Suprapubic skin (tissue), 4 donors: ENCODE measurements around the gene TDP2. TPM values are rescaled to one million over a fixed set of nuclear protein-coding genes. Genes with fewer than 3 reads are reported as not detected.

ENCODE experiments used
- DNase-seq, 2 donors: peaks; one replicate each; pipeline ENCODE4 v3.0.0-alpha.2; 2019; ENCODE audit warnings: low spot score in 2 of 2
- H3K27ac ChIP-seq: fragments of 200-600 bp; sonication (generic); one replicate; pipeline ENCODE4 v1.5.1; 2019
- H3K27me3 ChIP-seq: fragments of 200-600 bp; sonication (generic); one replicate; pipeline ENCODE4 v1.5.1; 2019
- H3K36me3 ChIP-seq: fragments of 200-600 bp; sonication (generic); one replicate; pipeline ENCODE4 v1.5.1; 2019
- H3K4me1 ChIP-seq: fragments of 200-600 bp; sonication (generic); one replicate; pipeline ENCODE4 v1.5.1; 2019
- H3K4me3 ChIP-seq: fragments of 200-600 bp; sonication (generic); one replicate; pipeline ENCODE4 v1.5.1; 2019; ENCODE audit warnings: mild to moderate bottlenecking
- H3K9me3 ChIP-seq: fragments of 200-600 bp; sonication (generic); one replicate; pipeline ENCODE4 v1.5.1; 2019
- CTCF ChIP-seq, 2 donors: fragments of 200-600 bp in 1 of 2; fragments of 450-650 bp in 1 of 2; sonication (generic) in 1 of 2; IDR thresholded peaks; one replicate each; pipeline ENCODE4 v1.5.1; 2016 to 2019; ENCODE audit warnings: antibody characterized with exemption in 2 of 2, mild to moderate bottlenecking in 1 of 2, moderate library complexity in 1 of 2
- EP300 ChIP-seq: sonication (generic); formaldehyde crosslinking; IDR thresholded peaks from one replicate; pipeline ENCODE4 v1.6.1; 2017; ENCODE audit warnings: antibody characterized with exemption
- POLR2A ChIP-seq, 2 donors: fragments of 450-650 bp; IDR thresholded peaks; one replicate each; pipeline ENCODE4 v1.6.1; 2017; ENCODE audit warnings: antibody characterized with exemption in 2 of 2, mild to moderate bottlenecking in 2 of 2, moderate library complexity in 2 of 2
- POLR2AphosphoS5 ChIP-seq, 3 donors: sonication (generic); formaldehyde crosslinking; IDR thresholded peaks; one replicate each; pipeline ENCODE4 v1.6.1; 2017; ENCODE audit warnings: antibody characterized with exemption in 3 of 3
- WGBS: methylation state at CpG from one replicate; pipeline ENCODE4 v1.1.5; 2018; 5-methylcytosine and 5-hydroxymethylcytosine counted together
- total RNA-seq, 4 donors: library from RNA; depleted of rRNA; stranded (reverse); fragments of >200 nt; gene quantifications; one replicate each; pipeline ENCODE4 v1.1.0, GENCODE V29; 2016

Gene TDP2
- total RNA-seq, 4 donors from 2014 or later = 15.3 to 26.2 (median 23.8) TPM

GRCh38 chr6:24640166-24640565, 26.5 kb downstream of the TDP2 start:
- Histone ChIP-seq H3K4me1 (peaks cover 1% of the 10 kb centered on the region), H3K4me3 (no peak overlapping the region), H3K27me3 (peaks cover 15% of the 10 kb centered on the region), H3K27ac (no peak overlapping the region), H3K36me3 (no peaks in the 10 kb centered on the region), H3K9me3 (no peaks in the 10 kb centered on the region)
- WGBS = 95% methylated on average over 1 of the region's 1 CpG
- no peak for DNase-seq
- no peak for TF ChIP-seq CTCF (IDR thresholded peaks at IDR 0.05)
- TF ChIP-seq POLR2AphosphoS5 (IDR thresholded peaks at IDR 0.05) = no peak
- no peak for TF ChIP-seq POLR2A (IDR thresholded peaks at IDR 0.05)

GRCh38 chr6:24636681-24637080, 30.0 kb downstream of the TDP2 start:
- DNase-seq = no peak
- no peaks in the 10 kb centered on the region for H3K4me1 ChIP-seq
- no peak overlapping the region for H3K27ac ChIP-seq
- H3K36me3 ChIP-seq = no peaks in the 10 kb centered on the region
- no peak for TF ChIP-seq EP300
- TF ChIP-seq POLR2AphosphoS5 (IDR thresholded peaks at IDR 0.05) = no peak
- no peak for TF ChIP-seq CTCF (IDR thresholded peaks at IDR 0.05)
- no peak for TF ChIP-seq POLR2A (IDR thresholded peaks at IDR 0.05)
- no peak overlapping the region for H3K4me3 ChIP-seq
- H3K27me3 ChIP-seq = peaks cover 9% of the 10 kb centered on the region
- no peaks in the 10 kb centered on the region for H3K9me3 ChIP-seq

- Histone ChIP-seq H3K36me3 (no peaks in the 10 kb centered on the region), H3K4me1 (no peaks in the 10 kb centered on the region), H3K27me3 (peaks cover 9% of the 10 kb centered on the region), H3K27ac (no peak overlapping the region), H3K9me3 (no peaks in the 10 kb centered on the region), H3K4me3 (no peak overlapping the region)
- no peak for TF ChIP-seq POLR2A (IDR thresholded peaks at IDR 0.05)
- no peak for TF ChIP-seq CTCF (IDR thresholded peaks at IDR 0.05)
- TF ChIP-seq EP300 = no peak
- TF ChIP-seq POLR2AphosphoS5 (IDR thresholded peaks at IDR 0.05) = no peak
- DNase-seq = no peak
- WGBS = 29% methylated on average over 1 of the region's 1 CpG
Observed at GRCh38 chr6:24632573-24632972, 34.1 kb downstream of the TDP2 start.

- H3K4me3 ChIP-seq = no peak overlapping the region
- no peaks in the 10 kb centered on the region for H3K36me3 ChIP-seq
- TF ChIP-seq POLR2AphosphoS5 (IDR thresholded peaks at IDR 0.05) (no peak), EP300 (no peak), POLR2A (IDR thresholded peaks at IDR 0.05) (no peak), CTCF (IDR thresholded peaks at IDR 0.05) (no peak)
- 40% methylated on average over 5 of the region's 5 CpGs for WGBS
- H3K9me3 ChIP-seq = no peaks in the 10 kb centered on the region
- DNase-seq = no peak
- no peaks in the 10 kb centered on the region for H3K4me1 ChIP-seq
- H3K27ac ChIP-seq = no peak overlapping the region
- peaks cover 9% of the 10 kb centered on the region for H3K27me3 ChIP-seq
Observed at GRCh38 chr6:24631671-24632070, 35.0 kb downstream of the TDP2 start.

GRCh38 chr6:24630856-24631505, 35.7 kb downstream of the TDP2 start:
- 66% methylated on average over 5 of the region's 5 CpGs for WGBS
- Histone ChIP-seq H3K27ac (no peak overlapping the region), H3K36me3 (no peaks in the 10 kb centered on the region), H3K9me3 (no peaks in the 10 kb centered on the region), H3K4me3 (no peak overlapping the region), H3K4me1 (no peaks in the 10 kb centered on the region), H3K27me3 (peaks cover 9% of the 10 kb centered on the region)
- DNase-seq = no peak
- TF ChIP-seq POLR2A (IDR thresholded peaks at IDR 0.05) (no peak), POLR2AphosphoS5 (IDR thresholded peaks at IDR 0.05) (no peak), CTCF (IDR thresholded peaks at IDR 0.05) (no peak), EP300 (no peak)
